HepG2 (cell line): ENCODE measurements around the gene PCOLCE2. TPM values are rescaled to one million over a fixed set of nuclear protein-coding genes. Genes with fewer than 3 reads are reported as not detected.

Experiments
- ATAC-seq: fragments of 200-7000 bp; cut with Tn5 transposase; 3 replicates; pipeline ENCODE4 v1.9.1; 2020; ENCODE audit warnings: mild to moderate bottlenecking, moderate library complexity
- BruUV-seq: library from RNA; stranded (reverse); fragments of 400-500 nt; replicated peaks from 2 replicates; lab custom pipeline; 2021; lab: Mats Ljungman, UMichigan
- CTCF ChIA-PET: fragments of 300-600 bp; formaldehyde crosslinking; extraction: SDS; loops from one replicate; lab custom pipeline; 2021; ENCODE audit warnings: low total read pairs, inconsistent platforms, low intra/inter-chr PET ratio; lab: Yijun Ruan, JAX
- POLR2A ChIA-PET: fragments of 350-600 bp; sonication (Branson Sonifier 250); formaldehyde crosslinking; loops from one replicate; lab custom pipeline; 2020; ENCODE audit warnings: antibody characterized with exemption, inconsistent platforms; lab: Yijun Ruan, JAX
- DNase-seq: peaks from one replicate; pipeline ENCODE4 v3.0.0-alpha.2; 2015; ENCODE audit warnings: low spot score
- FAIRE-seq: peaks from 3 replicates; lab custom pipeline; 2011; peaks lifted over from hg19 to GRCh38; lab: Jason Lieb, UNC
- H2AFZ ChIP-seq: one replicate; pipeline ENCODE4 v1.6.1; 2011; ENCODE audit warnings: low read length, inconsistent platforms
- H3K27ac ChIP-seq: fragments of 300-600 bp; 3 replicates; pipeline ENCODE4 v1.8.0; 2011; ENCODE audit warnings: mixed run types, mild to moderate bottlenecking, mixed read lengths, low read length, inconsistent platforms; ENCODE audit not compliant: insufficient read depth; ENCODE audit errors: extremely low read length
- H3K27me3 ChIP-seq, 2 experiments: fragments of 200-600 bp in 1 of 2; 2 replicates in 1 of 2; 3 replicates in 1 of 2; pipeline versions ENCODE4 v1.6.0 to v1.8.0; 2011; ENCODE audit warnings: low read length in 2 of 2, mild to moderate bottlenecking in 2 of 2, moderate library complexity in 2 of 2, inconsistent platforms in 1 of 2; ENCODE audit not compliant: insufficient read depth in 2 of 2, control insufficient read depth in 1 of 2
- H3K36me3 ChIP-seq, 2 experiments: fragments of 200-600 bp in 1 of 2; replicated peaks in 1 of 2; 2 replicates in 1 of 2; 3 replicates in 1 of 2; pipeline versions ENCODE4 v1.5.1 to v1.8.0; 2011; ENCODE audit warnings: low read length in 2 of 2, inconsistent platforms in 1 of 2; ENCODE audit not compliant: insufficient read depth in 2 of 2, control insufficient read depth in 1 of 2
- H3K4me1 ChIP-seq: 2 replicates; pipeline ENCODE4 v1.5.1; 2012; ENCODE audit warnings: low read length, inconsistent platforms; ENCODE audit not compliant: insufficient read depth
- H3K4me2 ChIP-seq: 2 replicates; pipeline ENCODE4 v1.6.0; 2011; ENCODE audit warnings: low read depth, low read length, inconsistent platforms
- H3K4me3 ChIP-seq, 3 experiments: fragments of 200-600 bp in 1 of 3; sonication (generic), shearing (Covaris generic) in 1 of 3; replicated peaks in 1 of 3; 2 replicates each; pipeline ENCODE4 v1.5.1; 2011 to 2016; ENCODE audit warnings: low read length in 3 of 3, inconsistent platforms in 2 of 3, low read depth in 2 of 3, mild to moderate bottlenecking in 2 of 3, control low read depth in 1 of 3, mixed read lengths in 1 of 3; ENCODE audit not compliant: insufficient read depth in 1 of 3
- H3K79me2 ChIP-seq: one replicate; pipeline ENCODE4 v1.6.1; 2011; ENCODE audit warnings: low read length, inconsistent platforms; ENCODE audit not compliant: insufficient read depth
- H3K9ac ChIP-seq: 2 replicates; pipeline ENCODE4 v1.6.0; 2011; ENCODE audit warnings: mild to moderate bottlenecking, low read depth, low read length, inconsistent platforms; ENCODE audit not compliant: insufficient read depth
- H3K9me3 ChIP-seq: 2 replicates; pipeline ENCODE4 v1.5.1; 2012; ENCODE audit warnings: mild to moderate bottlenecking, low read length
- H4K20me1 ChIP-seq: 2 replicates; pipeline ENCODE4 v1.6.0; 2011; ENCODE audit warnings: inconsistent platforms, mild to moderate bottlenecking, low read length, moderate library complexity; ENCODE audit not compliant: insufficient read depth
- TCF12 ChIP-seq, 2 experiments: fragments of 450-650 bp in 1 of 2; sonication (generic) in 1 of 2; formaldehyde crosslinking in 1 of 2; IDR thresholded peaks; 2 replicates each; pipeline versions ENCODE4 v1.6.1 to v1.8.0; 2017 to 2022; ENCODE audit warnings: antibody characterized with exemption in 1 of 2, mild to moderate bottlenecking in 1 of 2, missing genetic modification reagents in 1 of 2, moderate library complexity in 1 of 2
- in situ Hi-C: cut with HindIII; loops from 2 replicates; pipeline ENCODE4 v1.10.0; 2017; ENCODE audit warnings: low pct_unique_long_range_greater_than_20kb; ENCODE audit not compliant: extremely low pct_ligation_motif_present
- intact Hi-C: fragments of 100-400 bp; cut with micrococcal nuclease; formaldehyde crosslinking; loops from one replicate; pipeline ENCODE4 v1.10.0; 2022; ENCODE audit not compliant: unreplicated experiment
- polyA plus RNA-seq, 8 experiments: library from polyadenylated mRNA; depleted of rRNA in 3 of 8; stranded (reverse) in 7 of 8; unstranded in 1 of 8; fragments of >200 nt; fragmentation: Illumina TruSeq in 4 of 8; extraction: Trizol in 4 of 8; gene quantifications; 2 replicates each; pipeline versions ENCODE4 v1.2.1 to v1.2.3, GENCODE V29; 2011 to 2016; ENCODE audit warnings: low read depth in 4 of 8, missing spikeins in 1 of 8, mixed read lengths in 1 of 8; ENCODE audit not compliant: insufficient read depth in 1 of 8
- small RNA-seq, 3 experiments: library from RNA; depleted of rRNA; stranded (forward); fragments of <200 nt; gene quantifications; one replicate each; pipeline ENCODE3, GENCODE V24; 2012; ENCODE audit warnings: low read depth in 2 of 3, low replicate concordance in 1 of 3; ENCODE audit not compliant: insufficient read length in 3 of 3, insufficient read depth in 2 of 3
- total RNA-seq, 5 experiments: library from RNA; depleted of rRNA; stranded (reverse); fragments of >200 nt; fragmentation: Illumina TruSeq; extraction: Trizol; gene quantifications; 2 replicates each; pipeline ENCODE4 v1.2.3, GENCODE V29; 2016; ENCODE audit warnings: low read depth in 1 of 5

Gene PCOLCE2
- total and polyA plus RNA-seq, 2 of the 13 experiments (the other 11 are each of a cell fraction or from before 2014, with no cell fraction given) = 0.71 to 2.0 TPM

- CTCF ChIA-PET = no interaction called here
- H3K27ac ChIP-seq = no peak overlapping the region
- peaks cover 1 to 3% of the 10 kb centered on the region in 2 experiments; a peak in 1 of 5 replicates for H3K36me3 ChIP-seq
- in situ Hi-C loops (no loop called here), intact Hi-C loops (no loop called here)
- no peak for ATAC-seq
- H2AFZ ChIP-seq = no peak overlapping the region
- H4K20me1 ChIP-seq = no peaks in the 10 kb centered on the region
- TF ChIP-seq TCF12 (IDR thresholded peaks at IDR 0.05) = no peak
- TF ChIP-seq TCF12 (CRISPR knock-in tag; IDR thresholded peaks at IDR 0.05) = no peak
- H3K4me3 ChIP-seq = no peak overlapping the region
- H3K9me3 ChIP-seq = no peaks in the 10 kb centered on the region
- no peak overlapping the region for H3K9ac ChIP-seq
- H3K4me2 ChIP-seq = no peak overlapping the region
- no peaks in the 10 kb centered on the region for H3K4me1 ChIP-seq
- H3K27me3 ChIP-seq = no peaks in the 10 kb centered on the region
- no peaks in the 10 kb centered on the region for H3K79me2 ChIP-seq
- no peak for DNase-seq
- BruUV-seq = no TSS peak
- no peak for FAIRE-seq
- POLR2A ChIA-PET = no interaction called here
These were observed 120.5 kb downstream of the PCOLCE2 start for GRCh38 chr3:142768338-142768737.

Small RNA genes within 50 kb of the gene (small RNA-seq; reads per million reads assigned to genes)
- 0 reads per million in 3 experiments for gene RNU7-47P

Other genes starting within 250 kb of the PCOLCE2 start
- gene TRPC1, start 165.0 kb downstream of the PCOLCE2 start, total RNA-seq (2016; rRNA removed; fragmentation: Illumina TruSeq; extraction: Trizol) = 7.6 and 10.8 TPM in 2 replicates
- 12.2 and 13.1 TPM in 2 replicates for gene TRPC1, start 165.0 kb downstream of the PCOLCE2 start, polyA plus RNA-seq (2011; rRNA removed)
- 10.3 and 10.4 TPM in 2 replicates for gene PAQR9, start 74.6 kb upstream of the PCOLCE2 start, total RNA-seq (2016; rRNA removed; fragmentation: Illumina TruSeq; extraction: Trizol)
- gene PAQR9, start 74.6 kb upstream of the PCOLCE2 start, polyA plus RNA-seq (2011; rRNA removed) = 3.7 and 8.4 TPM in 2 replicates
- 173 and 250 TPM in 2 replicates for gene U2SURP, start 112.5 kb upstream of the PCOLCE2 start, total RNA-seq (2016; rRNA removed; fragmentation: Illumina TruSeq; extraction: Trizol)
- gene U2SURP, start 112.5 kb upstream of the PCOLCE2 start, polyA plus RNA-seq (2011; rRNA removed) = 41.3 and 55.9 TPM in 2 replicates
- gene CHST2, start 230.7 kb upstream of the PCOLCE2 start, total RNA-seq (2016; rRNA removed; fragmentation: Illumina TruSeq; extraction: Trizol) = not detected in 2 replicates
- not detected in 2 replicates for gene CHST2, start 230.7 kb upstream of the PCOLCE2 start, polyA plus RNA-seq (2011; rRNA removed)